K562 (cell line): ENCODE measurements around the gene HGS. TPM values are rescaled to one million over a fixed set of nuclear protein-coding genes. Genes with fewer than 3 reads are reported as not detected.

ENCODE experiments used
- ETS2 ChIP-seq: IDR thresholded peaks from 2 replicates; pipeline ENCODE4 v1.6.1; 2016; ENCODE audit warnings: borderline replicate concordance, missing genetic modification characterization, mild to moderate bottlenecking, moderate library complexity, missing compliant biosample characterization; ENCODE audit not compliant: poor library complexity, severe bottlenecking
- EWSR1 ChIP-seq: fragments of 450-650 bp; IDR thresholded peaks from 2 replicates; pipeline ENCODE4 v1.6.1; 2018; ENCODE audit warnings: borderline replicate concordance, mild to moderate bottlenecking, low read depth, moderate library complexity; ENCODE audit not compliant: partially characterized antibody
- FOS ChIP-seq: IDR thresholded peaks from 3 replicates; pipeline ENCODE4 v1.6.1; 2011; ENCODE audit not compliant: insufficient read length; ENCODE audit errors: extremely low read depth
- HEY1 ChIP-seq: fragments of 250-450 bp; sonication (Bioruptor Pico); IDR thresholded peaks from 2 replicates; pipeline ENCODE4 v1.5.0; 2020; ENCODE audit warnings: mild to moderate bottlenecking, moderate library complexity, borderline replicate concordance
- HIVEP1 ChIP-seq: fragments of 250-450 bp; sonication (Bioruptor Pico); IDR thresholded peaks from 2 replicates; pipeline ENCODE4 v1.4.0; 2020; ENCODE audit warnings: mild to moderate bottlenecking
- HOXB6 ChIP-seq: fragments of 250-450 bp; sonication (Bioruptor Pico); IDR thresholded peaks from 2 replicates; pipeline ENCODE4 v1.5.1; 2022; ENCODE audit warnings: mild to moderate bottlenecking, borderline replicate concordance
- KDM5B ChIP-seq: fragments of 200-600 bp; sonication (generic); IDR thresholded peaks from 2 replicates; pipeline ENCODE4 v1.6.1; 2012; ENCODE audit warnings: low read depth, mild to moderate bottlenecking, moderate library complexity, low read length, control low read depth, inconsistent platforms; ENCODE audit not compliant: insufficient replicate concordance
- KLF6 ChIP-seq: fragments of 250-450 bp; sonication (Bioruptor Pico); IDR thresholded peaks from 2 replicates; pipeline ENCODE4 v1.4.0; 2020; ENCODE audit warnings: mild to moderate bottlenecking, moderate library complexity, borderline replicate concordance
- MTF1 ChIP-seq: fragments of 250-450 bp; sonication (Bioruptor Pico); IDR thresholded peaks from 2 replicates; pipeline ENCODE4 v1.9.0; 2021; ENCODE audit warnings: moderate library complexity, mild to moderate bottlenecking, inconsistent platforms, borderline replicate concordance
- NR1H2 ChIP-seq: sonication (generic); formaldehyde crosslinking; IDR thresholded peaks from 2 replicates; pipeline ENCODE4 v1.4.0; 2020; ENCODE audit warnings: mild to moderate bottlenecking, missing genetic modification reagents
- TEAD4 ChIP-seq, 2 experiments: sonication (generic) in 1 of 2; formaldehyde crosslinking in 1 of 2; IDR thresholded peaks; 2 replicates each; pipeline versions ENCODE4 v1.6.1 to v1.8.0; 2012 to 2022; ENCODE audit warnings: borderline replicate concordance in 1 of 2, inconsistent platforms in 1 of 2, low read length in 1 of 2, mild to moderate bottlenecking in 1 of 2, missing genetic modification reagents in 1 of 2
- ZFP1 ChIP-seq: fragments of 450-650 bp; formaldehyde crosslinking; IDR thresholded peaks from 2 replicates; pipeline ENCODE4 v1.4.0; 2020; ENCODE audit warnings: mild to moderate bottlenecking, mixed read lengths
- ZNF12 ChIP-seq: sonication (generic); formaldehyde crosslinking; IDR thresholded peaks from 2 replicates; pipeline ENCODE4 v1.4.0; 2020; ENCODE audit warnings: mild to moderate bottlenecking, missing genetic modification reagents
- ZNF143 ChIP-seq: sonication (generic); formaldehyde crosslinking; IDR thresholded peaks from 2 replicates; pipeline ENCODE4 v1.9.0; 2022; ENCODE audit warnings: mild to moderate bottlenecking, missing genetic modification reagents
- ZNF212 ChIP-seq: fragments of 450-650 bp; formaldehyde crosslinking; IDR thresholded peaks from 2 replicates; pipeline ENCODE4 v1.4.0; 2020; ENCODE audit warnings: mild to moderate bottlenecking
- ZNF224 ChIP-seq: sonication (generic); formaldehyde crosslinking; IDR thresholded peaks from 2 replicates; pipeline ENCODE4 v1.8.0; 2022; ENCODE audit warnings: mild to moderate bottlenecking, missing genetic modification reagents
- polyA plus RNA-seq, 8 experiments: library from polyadenylated mRNA; depleted of rRNA in 4 of 8; stranded (reverse) in 5 of 8; unstranded in 3 of 8; fragments of >200 nt; fragmentation: Nextera tagmentation in 2 of 8; fragmentation: Illumina TruSeq in 1 of 8; extraction: Ambion mirVana in 2 of 8; extraction: Trizol in 1 of 8; gene quantifications; 2 replicates each; pipeline versions ENCODE4 v1.2.1 to v1.2.3, GENCODE V29; 2011 to 2014; ENCODE audit warnings: inconsistent platforms in 1 of 8, missing spikeins in 1 of 8
- total RNA-seq, 7 experiments: library from RNA; depleted of rRNA in 6 of 7; stranded (reverse); fragments of >200 nt in 6 of 7; fragmentation: Illumina TruSeq in 2 of 7; extraction: Trizol in 2 of 7; gene quantifications; 2 replicates each; pipeline versions ENCODE4 v1.2.1 to v1.2.3, GENCODE V29; 2011 to 2021; ENCODE audit warnings: low replicate concordance in 1 of 7
- TF ChIP-seq, protein P1 (sequence below): sonication (generic); formaldehyde crosslinking; IDR thresholded peaks from 2 replicates; pipeline ENCODE4 v1.8.0; 2022; ENCODE audit warnings: missing genetic modification reagents, mild to moderate bottlenecking, borderline replicate concordance
- TF ChIP-seq, protein P2 (sequence below): sonication (generic); formaldehyde crosslinking; IDR thresholded peaks from 2 replicates; pipeline ENCODE4 v1.8.0; 2023; ENCODE audit warnings: mild to moderate bottlenecking, missing genetic modification reagents
- TF ChIP-seq, protein P3 (sequence below): fragments of 250-450 bp; sonication (Bioruptor Pico); IDR thresholded peaks from 2 replicates; pipeline ENCODE4 v1.6.1; 2021; ENCODE audit warnings: mild to moderate bottlenecking
- TF ChIP-seq, protein P4 (sequence below): fragments of 450-650 bp; IDR thresholded peaks from 2 replicates; pipeline ENCODE4 v1.6.1; 2018; ENCODE audit warnings: mild to moderate bottlenecking, low read depth; ENCODE audit not compliant: partially characterized antibody

Gene HGS
- total and polyA plus RNA-seq, 9 of the 15 experiments (the other 6 are each of a cell fraction or from before 2014, with no cell fraction given): 3.9 to 176 (median 77.1) TPM

DNA sequence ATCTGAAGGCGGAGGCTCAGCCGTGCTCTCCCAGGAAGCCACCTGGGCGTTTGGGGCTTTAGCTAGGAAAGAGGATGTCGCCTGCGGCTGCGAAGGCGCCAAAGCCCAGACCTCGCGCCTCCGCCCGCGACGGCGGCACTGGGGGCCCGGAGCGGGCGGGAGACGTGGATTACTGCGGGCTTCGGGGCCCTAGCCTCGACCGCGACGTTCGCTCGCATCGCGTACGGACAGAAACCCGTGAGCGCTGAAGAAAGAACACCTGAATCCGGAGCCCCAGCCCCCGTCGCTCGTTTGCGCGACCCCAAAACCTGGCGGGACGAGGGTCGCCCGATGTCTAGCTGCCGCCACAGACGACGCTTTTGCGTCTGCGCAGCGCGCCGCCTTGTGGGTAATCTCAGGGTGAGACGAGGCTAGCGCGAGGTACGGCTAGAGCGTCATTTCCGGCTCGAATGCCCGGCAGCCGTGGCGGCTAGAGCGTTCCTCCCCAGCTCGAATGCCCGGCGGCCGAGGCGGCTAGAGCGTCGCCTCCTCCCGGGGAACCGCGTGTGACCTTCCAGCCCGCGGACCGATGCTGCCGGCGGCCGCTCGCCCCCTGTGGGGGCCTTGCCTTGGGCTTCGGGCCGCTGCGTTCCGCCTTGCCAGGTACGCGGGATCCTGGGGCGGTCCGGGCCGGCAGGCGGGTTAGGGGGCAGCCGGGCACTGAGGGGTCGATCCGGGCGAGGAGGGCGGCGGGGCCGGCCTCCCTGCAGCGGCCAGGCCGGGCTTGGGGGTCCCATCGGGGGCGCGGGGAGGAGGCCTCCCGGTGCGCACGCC is 19.3 kb downstream of the HGS start, which contains the start of gene MRPL12 (continued):
- TF ChIP-seq, protein P1, sequence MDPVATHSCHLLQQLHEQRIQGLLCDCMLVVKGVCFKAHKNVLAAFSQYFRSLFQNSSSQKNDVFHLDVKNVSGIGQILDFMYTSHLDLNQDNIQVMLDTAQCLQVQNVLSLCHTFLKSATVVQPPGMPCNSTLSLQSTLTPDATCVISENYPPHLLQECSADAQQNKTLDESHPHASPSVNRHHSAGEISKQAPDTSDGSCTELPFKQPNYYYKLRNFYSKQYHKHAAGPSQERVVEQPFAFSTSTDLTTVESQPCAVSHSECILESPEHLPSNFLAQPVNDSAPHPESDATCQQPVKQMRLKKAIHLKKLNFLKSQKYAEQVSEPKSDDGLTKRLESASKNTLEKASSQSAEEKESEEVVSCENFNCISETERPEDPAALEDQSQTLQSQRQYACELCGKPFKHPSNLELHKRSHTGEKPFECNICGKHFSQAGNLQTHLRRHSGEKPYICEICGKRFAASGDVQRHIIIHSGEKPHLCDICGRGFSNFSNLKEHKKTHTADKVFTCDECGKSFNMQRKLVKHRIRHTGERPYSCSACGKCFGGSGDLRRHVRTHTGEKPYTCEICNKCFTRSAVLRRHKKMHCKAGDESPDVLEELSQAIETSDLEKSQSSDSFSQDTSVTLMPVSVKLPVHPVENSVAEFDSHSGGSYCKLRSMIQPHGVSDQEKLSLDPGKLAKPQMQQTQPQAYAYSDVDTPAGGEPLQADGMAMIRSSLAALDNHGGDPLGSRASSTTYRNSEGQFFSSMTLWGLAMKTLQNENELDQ (CRISPR knock-in tag): no peak
- TF ChIP-seq KDM5B: peak; percentile 66
- TF ChIP-seq, protein P2, sequence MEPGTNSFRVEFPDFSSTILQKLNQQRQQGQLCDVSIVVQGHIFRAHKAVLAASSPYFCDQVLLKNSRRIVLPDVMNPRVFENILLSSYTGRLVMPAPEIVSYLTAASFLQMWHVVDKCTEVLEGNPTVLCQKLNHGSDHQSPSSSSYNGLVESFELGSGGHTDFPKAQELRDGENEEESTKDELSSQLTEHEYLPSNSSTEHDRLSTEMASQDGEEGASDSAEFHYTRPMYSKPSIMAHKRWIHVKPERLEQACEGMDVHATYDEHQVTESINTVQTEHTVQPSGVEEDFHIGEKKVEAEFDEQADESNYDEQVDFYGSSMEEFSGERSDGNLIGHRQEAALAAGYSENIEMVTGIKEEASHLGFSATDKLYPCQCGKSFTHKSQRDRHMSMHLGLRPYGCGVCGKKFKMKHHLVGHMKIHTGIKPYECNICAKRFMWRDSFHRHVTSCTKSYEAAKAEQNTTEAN (CRISPR knock-in tag): peak; percentile 91; the same call in 1 of the 2 replicates
- TF ChIP-seq MTF1 (CRISPR knock-in tag): no peak
- TF ChIP-seq, protein P3, sequence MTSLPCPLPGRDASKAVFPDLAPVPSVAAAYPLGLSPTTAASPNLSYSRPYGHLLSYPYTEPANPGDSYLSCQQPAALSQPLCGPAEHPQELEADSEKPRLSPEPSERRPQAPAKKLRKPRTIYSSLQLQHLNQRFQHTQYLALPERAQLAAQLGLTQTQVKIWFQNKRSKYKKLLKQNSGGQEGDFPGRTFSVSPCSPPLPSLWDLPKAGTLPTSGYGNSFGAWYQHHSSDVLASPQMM (CRISPR knock-in tag): no peak
- TF ChIP-seq ZNF12 (CRISPR knock-in tag): no peak
- no peak for TF ChIP-seq HOXB6 (CRISPR knock-in tag)
- no peak for TF ChIP-seq ZFP1 (CRISPR knock-in tag)
- TF ChIP-seq, protein P4, sequence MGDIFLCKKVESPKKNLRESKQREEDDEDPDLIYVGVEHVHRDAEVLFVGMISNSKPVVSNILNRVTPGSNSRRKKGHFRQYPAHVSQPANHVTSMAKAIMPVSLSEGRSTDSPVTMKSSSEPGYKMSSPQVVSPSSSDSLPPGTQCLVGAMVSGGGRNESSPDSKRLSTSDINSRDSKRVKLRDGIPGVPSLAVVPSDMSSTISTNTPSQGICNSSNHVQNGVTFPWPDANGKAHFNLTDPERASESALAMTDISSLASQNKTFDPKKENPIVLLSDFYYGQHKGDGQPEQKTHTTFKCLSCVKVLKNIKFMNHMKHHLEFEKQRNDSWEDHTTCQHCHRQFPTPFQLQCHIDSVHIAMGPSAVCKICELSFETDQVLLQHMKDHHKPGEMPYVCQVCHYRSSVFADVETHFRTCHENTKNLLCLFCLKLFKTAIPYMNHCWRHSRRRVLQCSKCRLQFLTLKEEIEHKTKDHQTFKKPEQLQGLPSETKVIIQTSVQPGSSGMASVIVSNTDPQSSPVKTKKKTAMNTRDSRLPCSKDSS: no peak
- TF ChIP-seq ZNF224 (CRISPR knock-in tag): 0 out of 2 replicates have a peak, but pooled peaks have one; percentile 12
- TF ChIP-seq ZNF143 (CRISPR knock-in tag): peak; percentile 81
- no peak; the same call in 1 of the 2 replicates for TF ChIP-seq HEY1 (CRISPR knock-in tag)
- no peak for TF ChIP-seq ETS2
- no peak for TF ChIP-seq HIVEP1 (CRISPR knock-in tag)
- TF ChIP-seq KLF6 (CRISPR knock-in tag): no peak
- TF ChIP-seq ZNF212 (CRISPR knock-in tag): no peak
- TF ChIP-seq NR1H2 (CRISPR knock-in tag): 0 out of 2 replicates have a peak, but pooled peaks have one; percentile 64
- no peak for TF ChIP-seq FOS
- no peak for TF ChIP-seq EWSR1
- no peak for TF ChIP-seq TEAD4 (IDR thresholded peaks at IDR 0.05; ENCODE audit: low read length)
- no peak for TF ChIP-seq TEAD4 (CRISPR knock-in tag; IDR thresholded peaks at IDR 0.05; ENCODE audit: borderline replicate concordance)
